ENCODE results near the gene MROH2A. TPM values are rescaled to one million over a fixed set of nuclear protein-coding genes. Genes with fewer than 3 reads are reported as not detected.
A peak's percentile ranks its signal among the peaks of the same experiment; 100 is the strongest.

The MROH2A gene
- total and polyA plus RNA-seq, 4 donors: 0.08 to 0.28 (median 0.09) TPM; not detected in 1

DNA sequence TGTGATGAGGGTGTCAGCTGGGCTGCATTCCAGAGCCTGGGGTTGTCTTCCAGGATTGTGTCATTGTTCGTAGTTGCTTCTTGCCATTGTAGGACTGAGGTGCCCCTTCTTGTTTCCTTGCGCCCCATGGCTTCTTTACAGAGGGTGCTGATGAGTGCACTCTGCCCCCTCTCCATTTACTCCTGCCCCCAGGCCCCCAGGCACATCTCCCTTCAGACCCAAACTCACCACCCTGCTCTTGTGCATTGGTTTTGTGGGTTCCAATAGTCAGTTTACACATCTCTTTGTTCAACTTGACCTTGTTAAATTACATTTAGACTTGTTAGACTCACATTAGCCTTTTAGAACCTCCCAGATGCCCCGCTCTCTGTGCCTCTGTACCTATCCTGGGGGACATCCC lies 43.1 kb downstream of the MROH2A start:
- Histone ChIP-seq H3K9ac (ENCODE audit: low read depth in 1 of 2, low read length in 2 of 2) (no peak overlapping the region), H3K4me1 (ENCODE audit: control insufficient read depth in 4 of 4, insufficient read depth in 4 of 4, low read length in 3 of 4) (peaks cover 6 to 38% (median 24%) of the 10 kb centered on the region in 4 donors), H3K9me3 (ENCODE audit: control insufficient read depth in 4 of 4, low read length in 3 of 4) (no peaks in the 10 kb centered on the region), H3K27me3 (ENCODE audit: control insufficient read depth in 4 of 4, insufficient read depth in 4 of 4, low read length in 3 of 4) (no peaks in the 10 kb centered on the region), H3K27ac (ENCODE audit: low read depth in 1 of 2, low read length in 2 of 2) (peak overlapping the region in 1 of 2 donors; percentile 88), H3K4me3 (ENCODE audit: low read depth in 1 of 3, low read length in 3 of 3) (no peak overlapping the region), H3K36me3 (ENCODE audit: control insufficient read depth in 4 of 4, insufficient read depth in 3 of 4, low read depth in 1 of 4, low read length in 3 of 4) (no peaks in the 10 kb centered on the region)
- WGBS: 92% methylated on average over 3 of the region's 3 CpGs
- no peak for DNase-seq (ENCODE audit: low spot score)
- TF ChIP-seq RAD21 (IDR thresholded peaks at IDR 0.05): no peak
- TF ChIP-seq RXRA (IDR thresholded peaks at IDR 0.05): no peak
- TF ChIP-seq FOXA2 (IDR thresholded peaks at IDR 0.05): no peak
- TF ChIP-seq, protein P1, sequence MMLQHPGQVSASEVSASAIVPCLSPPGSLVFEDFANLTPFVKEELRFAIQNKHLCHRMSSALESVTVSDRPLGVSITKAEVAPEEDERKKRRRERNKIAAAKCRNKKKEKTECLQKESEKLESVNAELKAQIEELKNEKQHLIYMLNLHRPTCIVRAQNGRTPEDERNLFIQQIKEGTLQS (IDR thresholded peaks at IDR 0.05): no peak
- no peak for TF ChIP-seq NR2F2 (IDR thresholded peaks at IDR 0.05)
- TF ChIP-seq, protein P2, sequence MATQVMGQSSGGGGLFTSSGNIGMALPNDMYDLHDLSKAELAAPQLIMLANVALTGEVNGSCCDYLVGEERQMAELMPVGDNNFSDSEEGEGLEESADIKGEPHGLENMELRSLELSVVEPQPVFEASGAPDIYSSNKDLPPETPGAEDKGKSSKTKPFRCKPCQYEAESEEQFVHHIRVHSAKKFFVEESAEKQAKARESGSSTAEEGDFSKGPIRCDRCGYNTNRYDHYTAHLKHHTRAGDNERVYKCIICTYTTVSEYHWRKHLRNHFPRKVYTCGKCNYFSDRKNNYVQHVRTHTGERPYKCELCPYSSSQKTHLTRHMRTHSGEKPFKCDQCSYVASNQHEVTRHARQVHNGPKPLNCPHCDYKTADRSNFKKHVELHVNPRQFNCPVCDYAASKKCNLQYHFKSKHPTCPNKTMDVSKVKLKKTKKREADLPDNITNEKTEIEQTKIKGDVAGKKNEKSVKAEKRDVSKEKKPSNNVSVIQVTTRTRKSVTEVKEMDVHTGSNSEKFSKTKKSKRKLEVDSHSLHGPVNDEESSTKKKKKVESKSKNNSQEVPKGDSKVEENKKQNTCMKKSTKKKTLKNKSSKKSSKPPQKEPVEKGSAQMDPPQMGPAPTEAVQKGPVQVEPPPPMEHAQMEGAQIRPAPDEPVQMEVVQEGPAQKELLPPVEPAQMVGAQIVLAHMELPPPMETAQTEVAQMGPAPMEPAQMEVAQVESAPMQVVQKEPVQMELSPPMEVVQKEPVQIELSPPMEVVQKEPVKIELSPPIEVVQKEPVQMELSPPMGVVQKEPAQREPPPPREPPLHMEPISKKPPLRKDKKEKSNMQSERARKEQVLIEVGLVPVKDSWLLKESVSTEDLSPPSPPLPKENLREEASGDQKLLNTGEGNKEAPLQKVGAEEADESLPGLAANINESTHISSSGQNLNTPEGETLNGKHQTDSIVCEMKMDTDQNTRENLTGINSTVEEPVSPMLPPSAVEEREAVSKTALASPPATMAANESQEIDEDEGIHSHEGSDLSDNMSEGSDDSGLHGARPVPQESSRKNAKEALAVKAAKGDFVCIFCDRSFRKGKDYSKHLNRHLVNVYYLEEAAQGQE (IDR thresholded peaks at IDR 0.05): no peak
- TF ChIP-seq SP1 (IDR thresholded peaks at IDR 0.05): no peak
- TF ChIP-seq HNF4A (conservative IDR thresholded peaks at IDR 0.05): no peak
- TF ChIP-seq CTCF (IDR thresholded peaks at IDR 0.05; ENCODE audit: low read depth, low read length, missing input control): no peak
- no peak for TF ChIP-seq GABPA (IDR thresholded peaks at IDR 0.05 in 1 of 2, conservative IDR thresholded peaks at IDR 0.05 in 1 of 2)

DNA sequence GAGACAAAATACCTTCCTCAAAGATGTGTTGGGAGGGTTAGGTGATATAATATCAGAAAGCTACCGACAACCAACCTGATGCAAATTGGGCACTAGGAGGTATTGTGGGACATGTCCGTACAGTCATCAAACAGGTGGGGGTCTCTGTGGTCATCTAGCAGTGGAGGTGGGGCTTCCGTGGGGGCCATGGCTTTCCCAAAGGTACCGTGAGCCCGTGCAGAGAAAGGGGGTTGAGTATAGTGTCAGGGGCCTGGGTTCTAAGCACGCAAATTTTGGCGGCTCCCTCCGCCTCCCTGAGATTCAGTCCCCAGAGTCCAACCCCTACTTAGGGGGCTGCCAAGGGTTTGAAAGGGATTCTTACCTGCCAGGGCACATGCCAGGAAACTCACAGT lies 43.6 kb downstream of the MROH2A start:
- Histone ChIP-seq H3K9me3 (ENCODE audit: control insufficient read depth in 4 of 4, low read length in 3 of 4) (no peaks in the 10 kb centered on the region), H3K4me1 (ENCODE audit: control insufficient read depth in 4 of 4, insufficient read depth in 4 of 4, low read length in 3 of 4) (peaks cover 6 to 38% (median 24%) of the 10 kb centered on the region in 4 donors), H3K4me3 (ENCODE audit: low read depth in 1 of 3, low read length in 3 of 3) (no peak overlapping the region), H3K27ac (ENCODE audit: low read depth in 1 of 2, low read length in 2 of 2) (peak overlapping the region; percentile 87 to 88), H3K27me3 (ENCODE audit: control insufficient read depth in 4 of 4, insufficient read depth in 4 of 4, low read length in 3 of 4) (no peaks in the 10 kb centered on the region), H3K9ac (ENCODE audit: low read depth in 1 of 2, low read length in 2 of 2) (no peak overlapping the region), H3K36me3 (ENCODE audit: control insufficient read depth in 4 of 4, insufficient read depth in 3 of 4, low read depth in 1 of 4, low read length in 3 of 4) (no peaks in the 10 kb centered on the region)
- no peak for DNase-seq (ENCODE audit: low spot score)
- 88% methylated on average over 8 of the region's 8 CpGs for WGBS
- TF ChIP-seq, protein P3, sequence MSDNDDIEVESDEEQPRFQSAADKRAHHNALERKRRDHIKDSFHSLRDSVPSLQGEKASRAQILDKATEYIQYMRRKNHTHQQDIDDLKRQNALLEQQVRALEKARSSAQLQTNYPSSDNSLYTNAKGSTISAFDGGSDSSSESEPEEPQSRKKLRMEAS (IDR thresholded peaks at IDR 0.05): no peak
- no peak for TF ChIP-seq FOXA1 (IDR thresholded peaks at IDR 0.05)
- no peak for TF ChIP-seq CTCF (IDR thresholded peaks at IDR 0.05; ENCODE audit: low read depth, low read length, missing input control)
- TF ChIP-seq, protein P1 (IDR thresholded peaks at IDR 0.05): no peak
- no peak for TF ChIP-seq FOXA2 (IDR thresholded peaks at IDR 0.05)
- TF ChIP-seq YY1 (IDR thresholded peaks at IDR 0.05): no peak
- no peak for TF ChIP-seq RAD21 (IDR thresholded peaks at IDR 0.05)
- no peak for TF ChIP-seq SP1 (IDR thresholded peaks at IDR 0.05)
- TF ChIP-seq HNF4G (IDR thresholded peaks at IDR 0.05): no peak
- no peak for TF ChIP-seq NR2F2 (IDR thresholded peaks at IDR 0.05)
- no peak for TF ChIP-seq JUND (IDR thresholded peaks at IDR 0.05)
- TF ChIP-seq EGR1 (IDR thresholded peaks at IDR 0.05; ENCODE audit: low read depth in 2 of 2): no peak
